ENCODE data around the gene PKN3.

PKN3 gene

GRCh38 chr9:128731093-128731492 is 28.8 kb downstream of the PKN3 start:
- no peaks in the 10 kb centered on the region for H3K79me2 ChIP-seq (ENCODE audit: insufficient read depth, low read length)
- H4K20me1 ChIP-seq (ENCODE audit: insufficient read depth, low read length): no peaks in the 10 kb centered on the region
- H2AFZ ChIP-seq (ENCODE audit: low read length): no peak overlapping the region
- TF ChIP-seq EZH2 (IDR thresholded peaks at IDR 0.05; ENCODE audit: borderline replicate concordance, low read length): no peak
- no peak for TF ChIP-seq CTCF (IDR thresholded peaks at IDR 0.05; ENCODE audit: low read length)
- peaks cover 15% of the 10 kb centered on the region for H3K4me1 ChIP-seq (ENCODE audit: insufficient read depth, low read length, severe bottlenecking)
- H3K36me3 ChIP-seq (ENCODE audit: insufficient read depth, low read length): peaks cover 13% of the 10 kb centered on the region; the same call in 1 of the 2 replicates
- H3K4me3 ChIP-seq (ENCODE audit: low read depth, low read length, poor library complexity, severe bottlenecking): no peak overlapping the region
- H3K9me2 ChIP-seq (ENCODE audit: low read depth, low read length): no peaks in the 10 kb centered on the region
- no peak overlapping the region for H3K4me2 ChIP-seq (ENCODE audit: low read length)
- no peak overlapping the region for H3K9ac ChIP-seq (ENCODE audit: low read length)
- H3K27me3 ChIP-seq (ENCODE audit: insufficient read depth, low read length): no peaks in the 10 kb centered on the region
- no peak overlapping the region for H3K27ac ChIP-seq (ENCODE audit: low read depth, low read length, poor library complexity, severe bottlenecking)
- H3F3A ChIP-seq (ENCODE audit: insufficient read depth, low read length): 0 out of 2 replicates have a peak, but pooled peaks cover under 1% of the 10 kb centered on the region
- no peaks in the 10 kb centered on the region for H3K9me3 ChIP-seq (ENCODE audit: low read length)

- H3K79me2 ChIP-seq (ENCODE audit: insufficient read depth, low read length): no peaks in the 10 kb centered on the region
- H3K9me3 ChIP-seq (ENCODE audit: low read length): no peaks in the 10 kb centered on the region
- H3K4me1 ChIP-seq (ENCODE audit: insufficient read depth, low read length, severe bottlenecking): peaks cover 15% of the 10 kb centered on the region
- no peak overlapping the region for H3K4me2 ChIP-seq (ENCODE audit: low read length)
- no peaks in the 10 kb centered on the region for H4K20me1 ChIP-seq (ENCODE audit: insufficient read depth, low read length)
- no peak overlapping the region for H3K27ac ChIP-seq (ENCODE audit: low read depth, low read length, poor library complexity, severe bottlenecking)
- no peak overlapping the region for H2AFZ ChIP-seq (ENCODE audit: low read length)
- H3F3A ChIP-seq (ENCODE audit: insufficient read depth, low read length): no peaks in the 10 kb centered on the region
- no peaks in the 10 kb centered on the region for H3K27me3 ChIP-seq (ENCODE audit: insufficient read depth, low read length)
- peaks cover 13% of the 10 kb centered on the region; the same call in 1 of the 2 replicates for H3K36me3 ChIP-seq (ENCODE audit: insufficient read depth, low read length)
- no peaks in the 10 kb centered on the region for H3K9me2 ChIP-seq (ENCODE audit: low read depth, low read length)
- TF ChIP-seq CTCF (IDR thresholded peaks at IDR 0.05; ENCODE audit: low read length) (no peak), EZH2 (IDR thresholded peaks at IDR 0.05; ENCODE audit: borderline replicate concordance, low read length) (no peak)
- H3K9ac ChIP-seq (ENCODE audit: low read length): no peak overlapping the region
- H3K4me3 ChIP-seq (ENCODE audit: low read depth, low read length, poor library complexity, severe bottlenecking): no peak overlapping the region
Observed at GRCh38 chr9:128731691-128732090, 29.4 kb downstream of the PKN3 start.

- TF ChIP-seq CTCF (IDR thresholded peaks at IDR 0.05; ENCODE audit: low read length) (no peak), EZH2 (IDR thresholded peaks at IDR 0.05; ENCODE audit: borderline replicate concordance, low read length) (no peak)
- Histone ChIP-seq H3K9me3 (ENCODE audit: low read length) (no peaks in the 10 kb centered on the region), H4K20me1 (ENCODE audit: insufficient read depth, low read length) (no peaks in the 10 kb centered on the region), H3K36me3 (ENCODE audit: insufficient read depth, low read length) (peaks cover 13% of the 10 kb centered on the region; the same call in 1 of the 2 replicates), H2AFZ (ENCODE audit: low read length) (no peak overlapping the region), H3K9me2 (ENCODE audit: low read depth, low read length) (no peaks in the 10 kb centered on the region), H3K27me3 (ENCODE audit: insufficient read depth, low read length) (no peaks in the 10 kb centered on the region), H3K4me1 (ENCODE audit: insufficient read depth, low read length, severe bottlenecking) (peaks cover 14% of the 10 kb centered on the region), H3K9ac (ENCODE audit: low read length) (no peak overlapping the region), H3K4me2 (ENCODE audit: low read length) (no peak overlapping the region), H3K79me2 (ENCODE audit: insufficient read depth, low read length) (no peaks in the 10 kb centered on the region), H3F3A (ENCODE audit: insufficient read depth, low read length) (no peaks in the 10 kb centered on the region), H3K4me3 (ENCODE audit: low read depth, low read length, poor library complexity, severe bottlenecking) (no peak overlapping the region), H3K27ac (ENCODE audit: low read depth, low read length, poor library complexity, severe bottlenecking) (no peak overlapping the region)
Observed at GRCh38 chr9:128732576-128732975, 30.3 kb downstream of the PKN3 start.

Measured in OCI-LY1 (cell line).